ENCODE measurements around the gene UBE2QL1.

UBE2QL1 gene

DNA sequence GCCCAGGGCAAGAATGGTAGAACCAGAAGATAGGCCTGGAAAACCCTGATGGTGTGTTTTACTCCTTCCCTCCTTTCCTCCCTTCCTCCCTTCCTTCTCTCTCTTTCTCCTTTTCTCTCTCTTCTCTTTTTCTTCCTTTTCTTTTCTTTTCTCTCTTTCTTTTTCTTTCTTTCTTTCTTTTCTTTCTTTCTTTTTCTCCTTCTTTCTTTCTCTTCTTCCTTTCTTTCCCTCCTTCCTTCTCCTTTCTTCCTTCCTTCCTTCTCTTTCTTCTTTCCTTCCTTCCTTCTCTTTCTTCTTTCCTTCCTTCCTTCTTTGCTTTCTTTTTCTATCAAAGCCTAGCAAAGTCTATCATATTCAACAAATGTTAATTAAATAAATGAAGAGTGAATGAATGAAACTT is 24.0 kb upstream of the UBE2QL1 start:
- TF ChIP-seq, protein P1, sequence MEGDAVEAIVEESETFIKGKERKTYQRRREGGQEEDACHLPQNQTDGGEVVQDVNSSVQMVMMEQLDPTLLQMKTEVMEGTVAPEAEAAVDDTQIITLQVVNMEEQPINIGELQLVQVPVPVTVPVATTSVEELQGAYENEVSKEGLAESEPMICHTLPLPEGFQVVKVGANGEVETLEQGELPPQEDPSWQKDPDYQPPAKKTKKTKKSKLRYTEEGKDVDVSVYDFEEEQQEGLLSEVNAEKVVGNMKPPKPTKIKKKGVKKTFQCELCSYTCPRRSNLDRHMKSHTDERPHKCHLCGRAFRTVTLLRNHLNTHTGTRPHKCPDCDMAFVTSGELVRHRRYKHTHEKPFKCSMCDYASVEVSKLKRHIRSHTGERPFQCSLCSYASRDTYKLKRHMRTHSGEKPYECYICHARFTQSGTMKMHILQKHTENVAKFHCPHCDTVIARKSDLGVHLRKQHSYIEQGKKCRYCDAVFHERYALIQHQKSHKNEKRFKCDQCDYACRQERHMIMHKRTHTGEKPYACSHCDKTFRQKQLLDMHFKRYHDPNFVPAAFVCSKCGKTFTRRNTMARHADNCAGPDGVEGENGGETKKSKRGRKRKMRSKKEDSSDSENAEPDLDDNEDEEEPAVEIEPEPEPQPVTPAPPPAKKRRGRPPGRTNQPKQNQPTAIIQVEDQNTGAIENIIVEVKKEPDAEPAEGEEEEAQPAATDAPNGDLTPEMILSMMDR (IDR thresholded peaks at IDR 0.05; ENCODE audit: insufficient read depth, low read length, poor library complexity, severe bottlenecking), result no peak
- TF ChIP-seq EZH2phosphoT487 (conservative IDR thresholded peaks at IDR 0.05; ENCODE audit: low read length), result no peak
- H3K36me3 ChIP-seq (ENCODE audit: low read length), result no peaks in the 10 kb centered on the region
- H2AFZ ChIP-seq (ENCODE audit: low read depth, low read length, severe bottlenecking), result no peak overlapping the region
- no peak overlapping the region for H3K9ac ChIP-seq (ENCODE audit: low read length)
- H3F3A ChIP-seq (ENCODE audit: insufficient read depth), result no peaks in the 10 kb centered on the region
- no peaks in the 10 kb centered on the region for H4K20me1 ChIP-seq (ENCODE audit: low read depth, low read length)
- no peaks in the 10 kb centered on the region for H3K9me3 ChIP-seq (ENCODE audit: insufficient read depth, low read length)
- no peaks in the 10 kb centered on the region for H3K27me3 ChIP-seq (ENCODE audit: low read length)
- no peak overlapping the region for H3K4me2 ChIP-seq (ENCODE audit: low read depth, low read length, poor library complexity, severe bottlenecking)
- no peak overlapping the region for H3K4me3 ChIP-seq (ENCODE audit: insufficient read depth, low read length, poor library complexity, severe bottlenecking)
- H3K27ac ChIP-seq (ENCODE audit: low read depth, low read length), result no peak overlapping the region
- H3K9me2 ChIP-seq (replicated peaks; ENCODE audit: insufficient read depth, low read length), result no peaks in the 10 kb centered on the region
- no peaks in the 10 kb centered on the region for H3K79me2 ChIP-seq (ENCODE audit: insufficient read depth, low read length)

DNA sequence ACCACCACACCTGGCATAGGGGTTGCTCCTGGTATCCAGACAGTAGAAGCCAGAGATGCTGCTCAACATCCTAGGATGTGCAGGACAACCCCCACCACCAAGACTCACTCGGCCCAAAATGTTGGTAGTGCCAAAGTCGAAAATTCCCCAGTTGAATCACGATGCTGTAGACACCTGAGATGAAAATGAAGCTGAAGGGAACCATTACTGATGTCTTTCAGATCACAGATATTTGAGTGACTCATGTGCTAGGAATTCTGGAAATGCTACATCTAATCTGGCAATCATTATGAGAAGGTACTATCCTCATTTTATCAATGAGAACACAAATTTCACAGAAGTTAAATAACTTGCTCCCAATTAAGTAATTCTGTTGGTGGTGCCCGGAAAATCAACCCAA is 21.0 kb upstream of the UBE2QL1 start:
- TF ChIP-seq EZH2phosphoT487 (conservative IDR thresholded peaks at IDR 0.05; ENCODE audit: low read length), result no peak
- TF ChIP-seq, protein P1 (IDR thresholded peaks at IDR 0.05; ENCODE audit: insufficient read depth, low read length, poor library complexity, severe bottlenecking), result no peak
- no peaks in the 10 kb centered on the region for H4K20me1 ChIP-seq (ENCODE audit: low read depth, low read length)
- no peak overlapping the region for H3K4me2 ChIP-seq (ENCODE audit: low read depth, low read length, poor library complexity, severe bottlenecking)
- no peak overlapping the region for H3K4me3 ChIP-seq (ENCODE audit: insufficient read depth, low read length, poor library complexity, severe bottlenecking)
- H2AFZ ChIP-seq (ENCODE audit: low read depth, low read length, severe bottlenecking), result no peak overlapping the region
- no peaks in the 10 kb centered on the region for H3F3A ChIP-seq (ENCODE audit: insufficient read depth)
- H3K36me3 ChIP-seq (ENCODE audit: low read length), result no peaks in the 10 kb centered on the region
- H3K9ac ChIP-seq (ENCODE audit: low read length), result no peak overlapping the region
- no peaks in the 10 kb centered on the region for H3K79me2 ChIP-seq (ENCODE audit: insufficient read depth, low read length)
- H3K9me3 ChIP-seq (ENCODE audit: insufficient read depth, low read length), result no peaks in the 10 kb centered on the region
- H3K9me2 ChIP-seq (replicated peaks; ENCODE audit: insufficient read depth, low read length), result no peaks in the 10 kb centered on the region
- H3K27me3 ChIP-seq (ENCODE audit: low read length), result no peaks in the 10 kb centered on the region
- H3K27ac ChIP-seq (ENCODE audit: low read depth, low read length), result no peak overlapping the region

DNA sequence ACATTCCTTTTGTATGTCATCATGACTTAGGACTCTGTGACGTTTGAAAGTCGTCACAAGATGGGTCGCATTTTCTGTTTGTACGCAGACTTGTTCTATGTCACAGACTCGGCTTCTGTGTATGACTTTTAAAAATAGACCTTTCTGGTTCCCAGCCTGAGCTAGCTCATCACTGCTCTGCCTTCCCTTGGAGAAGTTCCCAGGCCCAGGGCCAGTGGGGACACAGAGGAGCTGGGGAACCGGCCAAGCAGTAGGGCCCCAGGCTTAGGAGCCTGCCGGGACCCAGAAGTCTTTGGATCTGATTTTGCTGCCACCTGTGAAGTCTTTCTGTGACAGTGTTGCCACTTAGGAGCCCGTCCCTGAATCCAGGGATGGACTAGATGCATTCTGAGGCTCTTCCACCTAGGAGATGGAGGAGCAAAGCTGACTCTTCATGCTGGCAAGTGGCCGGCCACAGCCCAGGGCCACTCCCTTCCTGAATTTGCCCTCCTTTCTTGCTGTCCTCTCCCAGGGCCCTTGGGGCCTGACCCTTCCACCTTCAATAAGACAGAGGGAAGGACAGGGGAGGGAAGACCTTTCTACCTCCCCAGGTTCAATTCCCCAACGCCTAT is 18.1 kb upstream of the UBE2QL1 start:
- Histone ChIP-seq H3K9me3 (ENCODE audit: insufficient read depth, low read length) (no peaks in the 10 kb centered on the region), H3K4me3 (ENCODE audit: insufficient read depth, low read length, poor library complexity, severe bottlenecking) (no peak overlapping the region), H3K9ac (ENCODE audit: low read length) (no peak overlapping the region), H2AFZ (ENCODE audit: low read depth, low read length, severe bottlenecking) (no peak overlapping the region), H3K27me3 (ENCODE audit: low read length) (no peaks in the 10 kb centered on the region), H3K79me2 (ENCODE audit: insufficient read depth, low read length) (no peaks in the 10 kb centered on the region), H3K4me2 (ENCODE audit: low read depth, low read length, poor library complexity, severe bottlenecking) (no peak overlapping the region), H3K36me3 (ENCODE audit: low read length) (no peaks in the 10 kb centered on the region), H3K27ac (ENCODE audit: low read depth, low read length) (no peak overlapping the region), H3K9me2 (replicated peaks; ENCODE audit: insufficient read depth, low read length) (no peaks in the 10 kb centered on the region), H4K20me1 (ENCODE audit: low read depth, low read length) (no peaks in the 10 kb centered on the region), H3F3A (ENCODE audit: insufficient read depth) (no peaks in the 10 kb centered on the region)
- TF ChIP-seq, protein P1 (IDR thresholded peaks at IDR 0.05; ENCODE audit: insufficient read depth, low read length, poor library complexity, severe bottlenecking), result no peak
- no peak for TF ChIP-seq EZH2phosphoT487 (conservative IDR thresholded peaks at IDR 0.05; ENCODE audit: low read length)

Data from SU-DHL-6 (cell line).